ENCODE results near the gene SALL1. TPM values are rescaled to one million over a fixed set of nuclear protein-coding genes. Genes with fewer than 3 reads are reported as not detected.

The SALL1 gene
- polyA plus RNA-seq, 1 of the 3 experiments (the other 2 are of a cell fraction): 0.02 TPM

GRCh38 chr16:51153577-51154031 is 2.5 kb upstream of the SALL1 start:
- Histone ChIP-seq H3K9me3 (no peaks in the 10 kb centered on the region), H3K9ac (no peak overlapping the region), H3K27me3 (ENCODE audit: insufficient read depth) (peaks cover 83% of the 10 kb centered on the region), H3K4me2 (no peak overlapping the region), H3K4me1 (ENCODE audit: control insufficient read depth in 1 of 2, insufficient read depth in 2 of 2, low read depth in 1 of 2, low read length in 1 of 2) (no peaks in the 10 kb centered on the region; a peak in 1 of 4 replicates), H2AFZ (ENCODE audit: low read depth) (no peak overlapping the region), H3K79me2 (ENCODE audit: insufficient read depth) (no peaks in the 10 kb centered on the region), H3K4me3 (ENCODE audit: low read depth in 2 of 2, low read length in 1 of 2) (no peak overlapping the region), H3K27ac (ENCODE audit: low read depth in 2 of 2, low read length in 1 of 2) (no peak overlapping the region), H3K9me2 (no peaks in the 10 kb centered on the region), H3F3A (replicated peaks; ENCODE audit: insufficient read depth) (no peaks in the 10 kb centered on the region), H4K20me1 (ENCODE audit: insufficient read depth) (no peaks in the 10 kb centered on the region), H3K36me3 (replicated peaks in 1 of 2; ENCODE audit: control insufficient read depth in 1 of 2, insufficient read depth in 2 of 2, low read length in 1 of 2) (no peaks in the 10 kb centered on the region)
- ChIA-PET CTCF (no interaction called here), POLR2A (no interaction called here)
- TF ChIP-seq, protein P1, sequence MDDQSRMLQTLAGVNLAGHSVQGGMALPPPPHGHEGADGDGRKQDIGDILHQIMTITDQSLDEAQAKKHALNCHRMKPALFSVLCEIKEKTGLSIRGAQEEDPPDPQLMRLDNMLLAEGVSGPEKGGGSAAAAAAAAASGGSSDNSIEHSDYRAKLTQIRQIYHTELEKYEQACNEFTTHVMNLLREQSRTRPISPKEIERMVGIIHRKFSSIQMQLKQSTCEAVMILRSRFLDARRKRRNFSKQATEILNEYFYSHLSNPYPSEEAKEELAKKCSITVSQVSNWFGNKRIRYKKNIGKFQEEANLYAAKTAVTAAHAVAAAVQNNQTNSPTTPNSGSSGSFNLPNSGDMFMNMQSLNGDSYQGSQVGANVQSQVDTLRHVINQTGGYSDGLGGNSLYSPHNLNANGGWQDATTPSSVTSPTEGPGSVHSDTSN (IDR thresholded peaks at IDR 0.05): no peak
- peak; percentile 36; the same call in 1 of the 2 replicates for TF ChIP-seq EZH2phosphoT487 (IDR thresholded peaks at IDR 0.05; ENCODE audit: borderline replicate concordance, low read depth)
- no peak for TF ChIP-seq FOXM1 (IDR thresholded peaks at IDR 0.05; ENCODE audit: low read depth)
- TF ChIP-seq POLR2AphosphoS5 (IDR thresholded peaks at IDR 0.05; ENCODE audit: low read depth, low read length): no peak
- no peak for TF ChIP-seq FOSL2 (IDR thresholded peaks at IDR 0.05; ENCODE audit: borderline replicate concordance, low read depth)
- DNase-seq: peak; percentile 35
- 33% methylated on average over 23 of the region's 32 CpGs for WGBS (ENCODE audit: low lambda C conversion rate)

DNA sequence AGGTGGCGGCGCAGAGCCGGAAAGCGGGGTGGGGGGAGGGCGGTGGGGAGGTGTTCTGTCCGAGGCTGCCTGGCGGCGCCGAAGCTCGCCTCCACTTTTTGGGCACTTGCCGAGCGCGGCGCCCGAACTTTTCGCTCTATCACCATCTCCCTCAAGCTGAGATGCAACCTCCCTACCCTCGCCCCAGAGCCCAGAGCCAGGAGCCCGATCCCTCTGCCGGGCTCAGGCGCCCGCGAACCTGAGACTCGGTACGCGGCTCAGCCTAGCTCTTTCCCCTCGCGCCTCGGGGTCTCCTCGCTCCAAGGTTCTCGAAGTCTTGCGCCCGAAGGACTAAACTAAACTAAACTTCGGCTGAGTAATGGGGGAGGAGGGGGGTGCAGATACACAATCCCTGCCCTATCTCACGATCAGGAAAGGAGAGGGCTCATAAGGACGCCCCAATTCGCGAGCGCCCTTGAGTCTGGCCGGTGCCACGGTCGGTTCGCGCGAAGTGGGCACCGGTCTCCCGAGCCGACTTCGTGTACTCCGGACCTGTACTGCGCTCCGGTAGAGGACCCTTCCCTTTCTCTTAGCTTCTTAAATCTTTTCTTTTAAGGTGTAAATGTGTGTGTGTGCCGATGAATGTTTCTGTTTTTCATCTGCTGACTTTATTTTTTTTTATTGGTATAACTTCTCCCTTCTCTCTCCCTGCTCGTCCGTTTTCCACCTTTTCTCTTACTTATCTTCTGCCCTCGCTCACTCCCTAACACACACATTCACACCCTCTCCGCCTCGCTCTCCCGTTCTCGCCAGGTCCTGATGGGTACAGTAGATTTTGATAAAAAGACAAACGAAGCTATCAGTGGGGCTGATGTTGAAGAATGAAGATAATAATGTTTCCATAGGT is 1.9 kb upstream of the SALL1 start:
- Histone ChIP-seq H3K9me2 (no peaks in the 10 kb centered on the region), H3K9me3 (no peaks in the 10 kb centered on the region), H3K4me3 (ENCODE audit: low read depth in 2 of 2, low read length in 1 of 2) (0 out of 4 replicates have a peak overlapping the region, but pooled peaks of 1 of the 2 experiments have one; percentile 19), H3K9ac (no peak overlapping the region), H2AFZ (ENCODE audit: low read depth) (no peak overlapping the region), H3F3A (replicated peaks; ENCODE audit: insufficient read depth) (no peaks in the 10 kb centered on the region), H3K79me2 (ENCODE audit: insufficient read depth) (no peaks in the 10 kb centered on the region), H3K4me2 (peak overlapping the region; percentile 82; the same call in 1 of the 2 replicates), H3K27me3 (ENCODE audit: insufficient read depth) (peaks cover 84% of the 10 kb centered on the region), H3K27ac (ENCODE audit: low read depth in 2 of 2, low read length in 1 of 2) (no peak overlapping the region), H3K4me1 (ENCODE audit: control insufficient read depth in 1 of 2, insufficient read depth in 2 of 2, low read depth in 1 of 2, low read length in 1 of 2) (no peaks in the 10 kb centered on the region; a peak in 1 of 4 replicates), H3K36me3 (replicated peaks in 1 of 2; ENCODE audit: control insufficient read depth in 1 of 2, insufficient read depth in 2 of 2, low read length in 1 of 2) (no peaks in the 10 kb centered on the region), H4K20me1 (ENCODE audit: insufficient read depth) (no peaks in the 10 kb centered on the region)
- ChIA-PET CTCF (interaction anchor here (0.7 kb wide), 1 partner anchor 830 kb away, joined by 4 read pairs; no protein-coding TSS in a partner anchor), POLR2A (no interaction called here)
- DNase-seq: peak; percentile 42
- 25% methylated on average over 53 of the region's 60 CpGs for WGBS (ENCODE audit: low lambda C conversion rate)
- TF ChIP-seq FOSL2 (IDR thresholded peaks at IDR 0.05; ENCODE audit: borderline replicate concordance, low read depth) (no peak), EZH2phosphoT487 (IDR thresholded peaks at IDR 0.05; ENCODE audit: borderline replicate concordance, low read depth) (no peak), NRF1 (IDR thresholded peaks at IDR 0.05; ENCODE audit: low read depth, low read length) (no peak), RXRA (IDR thresholded peaks at IDR 0.05; ENCODE audit: borderline replicate concordance, low read depth) (no peak)
- TF ChIP-seq, protein P2, sequence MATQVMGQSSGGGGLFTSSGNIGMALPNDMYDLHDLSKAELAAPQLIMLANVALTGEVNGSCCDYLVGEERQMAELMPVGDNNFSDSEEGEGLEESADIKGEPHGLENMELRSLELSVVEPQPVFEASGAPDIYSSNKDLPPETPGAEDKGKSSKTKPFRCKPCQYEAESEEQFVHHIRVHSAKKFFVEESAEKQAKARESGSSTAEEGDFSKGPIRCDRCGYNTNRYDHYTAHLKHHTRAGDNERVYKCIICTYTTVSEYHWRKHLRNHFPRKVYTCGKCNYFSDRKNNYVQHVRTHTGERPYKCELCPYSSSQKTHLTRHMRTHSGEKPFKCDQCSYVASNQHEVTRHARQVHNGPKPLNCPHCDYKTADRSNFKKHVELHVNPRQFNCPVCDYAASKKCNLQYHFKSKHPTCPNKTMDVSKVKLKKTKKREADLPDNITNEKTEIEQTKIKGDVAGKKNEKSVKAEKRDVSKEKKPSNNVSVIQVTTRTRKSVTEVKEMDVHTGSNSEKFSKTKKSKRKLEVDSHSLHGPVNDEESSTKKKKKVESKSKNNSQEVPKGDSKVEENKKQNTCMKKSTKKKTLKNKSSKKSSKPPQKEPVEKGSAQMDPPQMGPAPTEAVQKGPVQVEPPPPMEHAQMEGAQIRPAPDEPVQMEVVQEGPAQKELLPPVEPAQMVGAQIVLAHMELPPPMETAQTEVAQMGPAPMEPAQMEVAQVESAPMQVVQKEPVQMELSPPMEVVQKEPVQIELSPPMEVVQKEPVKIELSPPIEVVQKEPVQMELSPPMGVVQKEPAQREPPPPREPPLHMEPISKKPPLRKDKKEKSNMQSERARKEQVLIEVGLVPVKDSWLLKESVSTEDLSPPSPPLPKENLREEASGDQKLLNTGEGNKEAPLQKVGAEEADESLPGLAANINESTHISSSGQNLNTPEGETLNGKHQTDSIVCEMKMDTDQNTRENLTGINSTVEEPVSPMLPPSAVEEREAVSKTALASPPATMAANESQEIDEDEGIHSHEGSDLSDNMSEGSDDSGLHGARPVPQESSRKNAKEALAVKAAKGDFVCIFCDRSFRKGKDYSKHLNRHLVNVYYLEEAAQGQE (IDR thresholded peaks at IDR 0.05; ENCODE audit: low read depth, low read length): no peak
